LoVo (cell line): Measurements from ENCODE around the gene ZNF318.
"Not testable (repeated sequence)": the region's sequence is repeated elsewhere in the genome, so short reads cannot be mapped to it uniquely, and the experiment has no call there.

ENCODE experiments used
- DNase-seq: peaks from one replicate; pipeline ENCODE4 v3.0.0-alpha.2; 2016; ENCODE audit warnings: low spot score

ZNF318 gene

GRCh38 chr6:43369174-43370002 is at the start of gene ZNF318:
Gene ZNF318, minus strand, starts transcription at chr6:43369647. Its CDS starts 282 bp downstream, at chr6:43369365.
- DNase-seq = peak; percentile 98

- DNase-seq = no peak
Measured at GRCh38 chr6:43416935-43417334, 47.5 kb upstream of the ZNF318 start.

GRCh38 chr6:43415275-43415674 is 45.8 kb upstream of the ZNF318 start:
- DNase-seq = not testable (repeated sequence)

GRCh38 chr6:43413002-43413401 is 43.6 kb upstream of the ZNF318 start:
- no peak for DNase-seq

GRCh38 chr6:43412541-43412940 is 43.1 kb upstream of the ZNF318 start:
- DNase-seq = no peak

GRCh38 chr6:43410776-43411175 is 41.3 kb upstream of the ZNF318 start:
- DNase-seq = not testable (repeated sequence)

GRCh38 chr6:43408259-43408658 is 38.8 kb upstream of the ZNF318 start:
- DNase-seq = no peak

- no peak for DNase-seq
Measured at GRCh38 chr6:43407296-43407695, 37.8 kb upstream of the ZNF318 start.

GRCh38 chr6:43405354-43405753 is 35.9 kb upstream of the ZNF318 start:
- DNase-seq = no peak

- DNase-seq = no peak
Measured at GRCh38 chr6:43402820-43403219, 33.4 kb upstream of the ZNF318 start.

- DNase-seq = no peak
Measured at GRCh38 chr6:43401730-43402129, 32.3 kb upstream of the ZNF318 start.

GRCh38 chr6:43399932-43400487 is 30.6 kb upstream of the ZNF318 start:
- no peak for DNase-seq

GRCh38 chr6:43396408-43397149 is 27.1 kb upstream of the ZNF318 start:
- no peak for DNase-seq

GRCh38 chr6:43395776-43396175 is 26.3 kb upstream of the ZNF318 start:
- DNase-seq = no peak

- DNase-seq = no peak
Measured at GRCh38 chr6:43394982-43395381, 25.5 kb upstream of the ZNF318 start.

GRCh38 chr6:43393602-43394001 is 24.2 kb upstream of the ZNF318 start:
- no peak for DNase-seq

GRCh38 chr6:43393133-43393532 is 23.7 kb upstream of the ZNF318 start:
- not testable (repeated sequence) for DNase-seq

GRCh38 chr6:43391440-43392031 is 22.1 kb upstream of the ZNF318 start:
- DNase-seq = no peak

- not testable (repeated sequence) for DNase-seq
Measured at GRCh38 chr6:43390753-43391439, 21.4 kb upstream of the ZNF318 start.

- no peak for DNase-seq
Measured at GRCh38 chr6:43389730-43390295, 20.4 kb upstream of the ZNF318 start.

GRCh38 chr6:43386492-43386891 is 17.0 kb upstream of the ZNF318 start:
- DNase-seq = peak; percentile 34
